ENCODE data around the gene TPSG1.
"Not testable (repeated sequence)": the region's sequence is repeated elsewhere in the genome, so short reads cannot be mapped to it uniquely, and the experiment has no call there.

TPSG1 gene

DNA sequence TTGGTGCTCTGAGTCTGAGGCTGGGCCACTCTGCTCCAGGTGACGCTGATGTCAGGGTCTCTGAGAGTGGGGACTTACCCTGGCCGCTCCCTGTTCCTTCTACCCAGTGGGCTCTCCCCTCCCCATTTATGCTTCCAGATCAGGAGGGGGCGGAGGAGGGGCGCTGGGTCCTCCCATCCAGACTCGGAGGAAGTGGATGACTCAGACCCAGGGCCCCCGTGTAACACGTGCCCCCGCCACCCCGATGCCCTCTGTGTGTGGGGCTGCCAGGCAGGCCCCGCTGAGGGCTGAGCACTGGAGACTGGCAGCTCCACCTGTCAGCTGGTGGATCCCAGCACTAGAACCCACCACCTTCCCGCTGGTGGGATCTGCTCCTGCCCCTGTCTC, 5.0 kb upstream of the TPSG1 start, which contains the start of gene TPSB2:
TSS of gene TPSB2 (minus strand) at position 101 of the 387 bp plus-strand sequence. CDS start 233 bp downstream, outside the sequence.
- not testable (repeated sequence) for DNase-seq

DNA sequence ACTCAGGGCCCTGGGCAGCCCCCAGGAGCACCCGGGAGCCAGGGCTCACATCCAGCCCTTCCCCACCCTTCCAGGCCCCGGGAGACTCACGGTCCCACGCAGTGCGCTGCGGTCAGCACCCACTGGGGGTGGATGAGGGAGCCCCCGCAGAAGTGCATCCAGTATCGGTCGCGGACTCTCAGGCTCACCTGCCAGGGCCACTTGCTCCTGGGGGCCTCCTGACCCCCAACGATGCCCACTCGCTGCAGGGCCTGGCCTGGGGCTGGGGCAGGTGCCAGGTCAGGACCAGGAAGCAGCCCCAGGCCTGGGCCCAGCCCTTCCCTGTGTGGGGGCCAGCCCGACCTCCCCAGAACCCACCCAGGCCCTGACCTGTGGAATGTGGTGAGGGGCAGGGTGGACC, 4.4 kb upstream of the TPSG1 start:
- DNase-seq = not testable (repeated sequence)

DNA sequence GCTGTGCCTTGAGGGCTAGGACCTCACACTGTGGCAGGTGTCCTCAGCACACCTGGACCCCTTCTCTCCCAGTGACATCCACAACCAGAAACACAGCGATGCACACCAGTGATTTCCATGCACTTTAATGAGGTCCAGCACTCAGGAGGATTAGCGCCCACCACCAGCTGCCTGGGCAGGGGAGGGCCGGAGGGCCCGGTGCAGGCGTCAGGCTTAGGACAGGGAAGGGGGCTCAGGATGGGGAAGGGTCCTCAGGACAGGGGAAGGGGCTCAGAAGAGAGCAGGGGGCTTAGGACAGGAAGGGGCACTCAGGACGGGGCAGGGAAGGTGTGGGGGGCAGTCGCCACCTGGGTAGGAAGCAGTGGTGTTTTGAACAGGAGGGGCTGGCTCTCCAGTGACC, 3.2 kb upstream of the TPSG1 start:
- not testable (repeated sequence) for DNase-seq

DNA sequence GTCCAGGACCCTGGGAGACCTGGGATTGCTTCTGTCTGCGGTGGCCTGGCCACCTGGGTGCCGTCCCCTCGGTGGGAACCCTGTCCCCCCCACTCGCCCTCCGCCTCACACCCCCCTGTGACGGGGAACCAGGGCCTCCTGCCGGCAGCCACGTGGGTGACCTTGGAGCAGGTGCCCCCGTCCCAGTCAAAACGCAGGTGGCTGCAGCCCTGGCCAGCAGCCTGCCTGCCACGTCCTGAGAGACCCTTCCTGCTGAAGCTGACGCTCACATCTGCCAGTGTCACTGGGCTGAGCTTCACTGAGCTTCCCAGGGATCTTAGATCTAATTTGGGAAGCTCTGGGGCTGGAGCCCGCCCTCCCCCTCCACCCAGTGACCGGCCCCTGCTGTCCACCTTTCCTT, 1.6 kb upstream of the TPSG1 start:
- not testable (repeated sequence) for DNase-seq

DNA sequence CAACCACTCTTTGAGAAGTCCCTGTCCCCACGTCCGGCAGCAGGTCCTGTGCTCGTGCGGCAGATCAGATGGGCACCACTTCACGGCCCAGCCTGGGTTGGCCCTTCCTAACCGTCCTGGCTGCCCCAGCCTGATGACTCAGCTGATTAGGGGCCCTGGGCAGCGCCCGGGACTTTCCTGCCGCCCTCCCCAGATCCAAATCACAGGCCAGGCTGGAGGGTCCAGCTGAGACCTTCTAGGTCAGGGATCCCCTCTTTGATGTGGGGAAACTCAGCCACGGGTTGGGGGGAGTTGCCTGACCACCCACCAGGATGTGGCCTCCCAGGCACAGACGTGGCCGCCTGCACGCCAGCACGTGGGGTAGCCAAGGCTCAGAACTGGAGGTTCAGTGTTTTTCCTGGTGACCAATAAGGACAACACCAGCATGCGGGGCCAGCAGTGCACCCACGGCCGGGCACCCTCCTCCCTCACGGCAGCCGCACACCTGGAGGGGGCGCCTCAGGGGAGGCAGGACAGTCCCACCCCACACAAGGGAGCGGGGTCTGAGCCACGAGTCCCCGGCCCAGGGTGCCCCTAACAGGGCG, 752 bp upstream of the TPSG1 start:
- DNase-seq = not testable (repeated sequence)

DNA sequence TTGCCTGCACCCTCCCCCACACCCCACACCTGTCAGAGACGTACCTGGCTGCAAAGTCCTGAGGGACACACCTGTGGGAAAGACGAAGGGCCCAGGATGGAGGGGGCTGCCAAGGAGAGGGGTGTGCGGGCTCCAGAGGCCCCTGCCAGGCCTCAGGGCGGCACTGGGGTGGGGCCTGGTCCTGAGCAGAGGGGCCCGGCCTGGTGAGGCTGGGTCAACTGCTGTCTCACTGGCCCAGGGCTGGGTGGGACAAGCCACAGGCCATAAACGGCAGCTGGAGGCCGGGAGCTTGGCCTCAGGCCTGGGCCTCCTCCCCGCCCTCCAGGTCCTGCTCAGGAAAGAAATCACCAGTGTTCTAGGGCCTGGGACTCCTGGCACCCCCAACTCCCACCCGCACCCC, 510 bp downstream of the TPSG1 start:
- no peak for DNase-seq

DNA sequence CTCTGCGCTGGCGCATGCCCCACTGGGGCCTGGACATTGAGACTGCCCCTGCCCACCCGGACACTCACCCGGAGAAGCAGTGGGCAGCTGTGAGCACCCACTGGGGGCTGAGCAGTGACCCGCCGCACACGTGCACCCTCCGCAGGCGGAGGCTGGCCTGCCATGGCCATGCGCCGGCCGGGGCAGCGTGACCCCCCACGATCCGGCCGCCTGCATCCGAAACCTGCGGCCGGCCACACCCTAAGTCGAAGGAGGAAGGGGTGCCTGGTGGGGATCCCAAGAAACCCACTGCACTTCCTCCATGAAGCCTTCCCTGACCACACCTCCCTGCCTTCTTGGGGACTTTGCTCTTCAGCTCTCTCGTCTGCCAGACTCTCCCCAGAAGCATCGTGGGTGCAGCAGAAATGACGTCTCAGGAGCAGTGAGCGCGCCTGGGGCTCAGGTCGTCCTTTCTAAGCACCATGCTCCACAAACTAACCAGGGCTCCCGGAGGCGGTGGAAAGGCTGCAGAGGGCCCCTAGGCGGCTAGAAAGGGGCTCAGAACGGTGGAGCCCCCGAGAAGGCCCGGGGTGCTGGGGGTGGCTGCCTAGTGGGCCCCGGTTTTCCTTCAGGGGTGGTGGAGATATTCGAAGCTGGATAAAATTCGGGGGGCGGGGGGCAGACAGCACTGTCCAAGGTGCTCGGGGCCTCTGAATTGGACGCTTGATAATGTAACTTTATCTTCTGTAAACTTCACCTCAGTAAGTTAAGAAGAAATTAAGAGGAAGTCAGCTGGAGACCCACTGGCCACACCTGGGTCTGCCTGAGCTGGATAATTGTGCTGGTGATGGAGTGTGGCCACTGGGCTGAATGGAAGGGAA, 1.5 kb downstream of the TPSG1 start:
- no peak for DNase-seq

DNA sequence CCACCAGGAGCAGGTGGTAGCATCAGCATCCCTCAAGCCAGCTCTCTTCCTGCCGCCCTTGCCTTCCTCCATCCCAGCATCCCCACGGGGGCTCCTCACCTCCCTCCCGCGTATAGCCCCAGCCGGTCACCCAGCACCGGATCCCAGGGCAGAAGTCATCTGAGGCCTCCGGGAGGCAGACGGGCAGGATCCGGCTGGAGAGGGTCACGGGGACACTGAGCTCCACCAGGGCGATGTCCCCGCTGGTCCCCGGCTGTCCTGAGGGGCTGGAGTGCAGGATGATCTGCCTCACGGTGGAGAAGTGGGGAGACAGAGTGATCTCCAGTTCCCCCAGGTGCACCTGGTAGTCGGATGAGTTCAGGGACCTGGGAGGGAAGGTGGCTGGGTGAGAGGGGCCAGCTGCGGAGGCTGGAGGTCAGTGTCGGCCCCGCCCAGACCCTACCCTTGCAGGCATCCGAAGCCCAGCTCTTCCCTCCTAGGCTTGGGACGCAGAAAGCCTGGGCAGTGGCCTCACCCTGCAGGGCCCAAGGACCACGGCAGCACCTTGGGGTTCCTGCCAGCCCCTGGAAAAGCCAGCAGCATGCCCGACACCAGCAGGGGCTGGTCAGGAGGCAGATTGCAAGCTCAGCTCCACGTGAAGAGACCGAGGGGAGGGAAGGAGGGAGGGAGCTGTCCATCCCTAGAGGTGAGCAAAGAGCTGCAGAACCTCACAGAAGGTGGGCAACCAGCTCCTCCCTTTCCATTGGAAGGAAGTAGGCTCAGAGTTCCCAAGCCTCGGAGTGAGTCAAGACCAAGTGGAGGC, 2.3 kb downstream of the TPSG1 start:
- no peak for DNase-seq

DNA sequence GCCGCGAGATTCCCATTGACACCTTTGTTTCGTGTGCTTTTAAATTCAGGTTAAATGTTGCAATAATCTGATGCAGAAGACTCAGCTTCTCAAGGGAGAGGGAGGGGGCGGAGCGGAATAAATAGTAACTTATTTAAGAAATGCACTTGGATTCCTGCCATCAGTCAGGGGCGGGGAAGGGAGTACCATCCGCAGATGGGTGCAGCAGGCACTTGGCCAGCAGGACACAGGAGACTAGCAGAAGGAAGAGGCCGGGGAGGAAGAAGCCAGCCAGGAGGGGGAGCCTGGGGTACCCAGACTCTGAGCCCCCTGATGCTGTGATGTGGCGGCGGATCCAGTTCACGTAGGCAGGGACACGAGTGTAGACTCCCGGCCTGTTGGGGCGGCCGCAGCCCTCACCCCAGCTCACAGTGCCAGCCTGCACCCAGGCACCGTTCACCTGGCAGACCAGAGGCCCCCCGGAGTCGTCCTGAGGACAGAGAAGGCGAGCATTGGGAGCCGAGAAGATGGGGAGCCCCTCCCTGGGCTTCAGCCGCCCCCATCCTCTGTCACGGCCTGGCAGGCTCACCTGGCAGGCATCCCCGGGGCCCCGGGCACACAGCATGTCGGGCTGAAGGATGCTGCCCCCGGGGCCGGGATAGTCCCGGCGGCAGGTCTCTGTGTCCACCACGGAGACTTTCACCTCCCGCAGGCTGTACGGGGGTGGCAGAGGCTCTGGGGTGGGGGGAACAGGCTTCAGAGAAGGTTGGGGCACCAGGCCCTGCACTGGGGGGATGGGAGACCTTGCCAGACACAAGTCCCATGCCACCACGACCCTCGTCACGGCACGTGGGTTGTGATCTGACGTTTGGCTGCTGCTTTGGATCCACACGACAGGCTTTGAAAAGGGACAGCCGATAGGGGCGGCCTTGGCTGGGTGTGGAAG, 3.2 kb downstream of the TPSG1 start:
- no peak for DNase-seq

DNA sequence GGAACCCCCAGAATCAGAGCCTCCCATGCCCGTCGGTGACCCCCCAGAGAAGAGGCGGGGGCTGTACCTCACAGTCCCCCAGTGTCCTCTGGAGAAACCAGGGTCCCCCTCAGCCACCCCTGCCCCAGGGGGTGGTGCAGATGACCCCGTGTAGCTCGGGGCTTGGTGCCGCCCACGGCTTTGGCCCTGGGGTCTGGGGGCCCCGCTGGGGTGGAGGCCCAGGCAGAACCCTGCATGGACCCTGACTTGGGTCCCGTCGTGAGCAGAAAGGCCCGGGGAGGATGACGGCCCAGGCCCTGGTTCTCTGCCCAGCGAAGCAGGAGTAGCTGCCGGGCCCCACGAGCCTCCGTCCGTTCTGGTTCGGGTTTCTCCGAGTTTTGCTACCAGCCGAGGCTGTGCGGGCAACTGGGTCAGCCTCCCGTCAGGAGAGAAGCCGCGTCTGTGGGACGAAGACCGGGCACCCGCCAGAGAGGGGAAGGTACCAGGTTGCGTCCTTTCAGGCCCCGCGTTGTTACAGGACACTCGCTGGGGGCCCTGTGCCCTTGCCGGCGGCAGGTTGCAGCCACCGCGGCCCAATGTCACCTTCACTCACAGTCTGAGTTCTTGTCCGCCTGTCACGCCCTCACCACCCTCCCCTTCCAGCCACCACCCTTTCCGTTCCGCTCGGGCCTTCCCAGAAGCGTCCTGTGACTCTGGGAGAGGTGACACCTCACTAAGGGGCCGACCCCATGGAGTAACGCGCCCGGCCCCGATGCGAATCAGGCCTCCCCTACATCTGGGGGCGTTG, 4.0 kb downstream of the TPSG1 start:
- DNase-seq = no peak

DNA sequence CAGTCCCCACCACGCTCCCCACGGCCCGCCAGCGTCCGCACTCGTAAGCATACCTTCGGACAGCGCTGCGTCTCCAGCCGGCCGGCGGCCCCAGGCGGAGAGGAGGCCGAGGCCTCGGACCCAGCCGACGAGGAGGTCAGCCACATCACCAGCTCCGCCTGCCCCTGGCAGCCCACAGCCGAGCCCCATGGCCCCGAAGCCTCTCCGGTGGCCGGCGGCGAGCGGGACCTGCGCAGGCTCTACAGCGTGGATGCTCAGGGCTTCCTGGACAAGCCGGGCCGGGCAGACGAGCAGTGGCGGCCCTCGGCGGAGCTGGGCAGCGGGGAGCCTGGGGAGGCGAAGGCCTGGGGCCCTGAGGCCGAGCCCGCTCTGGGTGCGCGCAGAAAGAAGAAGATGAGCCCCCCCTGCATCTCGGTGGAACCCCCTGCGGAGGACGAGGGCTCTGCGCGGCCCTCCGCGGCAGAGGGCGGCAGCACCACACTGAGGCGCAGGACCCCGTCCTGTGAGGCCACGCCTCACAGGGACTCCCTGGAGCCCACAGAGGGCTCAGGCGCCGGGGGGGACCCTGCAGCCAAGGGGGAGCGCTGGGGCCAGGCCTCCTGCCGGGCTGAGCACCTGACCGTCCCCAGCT, 4.9 kb downstream of the TPSG1 start:
- no peak for DNase-seq

DNA sequence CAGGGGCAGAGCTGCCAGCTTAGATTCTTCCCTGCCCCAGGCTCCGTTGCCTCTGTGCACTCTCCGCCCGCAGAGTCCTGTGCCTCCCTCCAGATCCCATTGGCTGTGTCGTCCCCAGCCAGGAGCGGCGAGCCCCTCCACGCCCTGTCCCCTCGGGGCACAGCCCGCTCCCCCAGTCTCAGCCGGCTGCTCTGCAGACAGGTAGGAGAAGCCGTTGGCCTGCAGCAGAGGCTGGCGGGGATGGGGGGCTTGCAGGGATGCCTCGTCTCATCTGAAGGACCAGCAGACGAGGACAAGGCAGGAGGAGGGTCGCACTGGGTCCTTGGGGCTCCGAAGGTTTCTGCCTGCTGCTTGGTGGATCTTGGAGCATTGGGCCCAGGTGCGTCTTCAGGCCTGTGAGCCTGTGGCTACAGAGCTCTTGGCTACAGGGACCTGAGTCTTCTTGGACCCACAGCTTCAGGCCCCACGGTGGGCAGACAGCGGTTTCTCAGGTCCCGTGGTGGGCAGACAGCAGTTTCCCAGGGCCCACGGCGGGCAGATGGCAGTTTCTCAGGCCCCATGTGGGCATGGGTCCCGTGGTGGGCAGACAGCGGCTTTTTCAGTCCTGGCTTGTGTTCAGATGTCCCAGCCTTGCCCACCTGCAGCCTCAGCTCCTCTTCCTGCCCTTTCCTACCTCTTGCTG, 6.0 kb downstream of the TPSG1 start:
- no peak for DNase-seq

DNA sequence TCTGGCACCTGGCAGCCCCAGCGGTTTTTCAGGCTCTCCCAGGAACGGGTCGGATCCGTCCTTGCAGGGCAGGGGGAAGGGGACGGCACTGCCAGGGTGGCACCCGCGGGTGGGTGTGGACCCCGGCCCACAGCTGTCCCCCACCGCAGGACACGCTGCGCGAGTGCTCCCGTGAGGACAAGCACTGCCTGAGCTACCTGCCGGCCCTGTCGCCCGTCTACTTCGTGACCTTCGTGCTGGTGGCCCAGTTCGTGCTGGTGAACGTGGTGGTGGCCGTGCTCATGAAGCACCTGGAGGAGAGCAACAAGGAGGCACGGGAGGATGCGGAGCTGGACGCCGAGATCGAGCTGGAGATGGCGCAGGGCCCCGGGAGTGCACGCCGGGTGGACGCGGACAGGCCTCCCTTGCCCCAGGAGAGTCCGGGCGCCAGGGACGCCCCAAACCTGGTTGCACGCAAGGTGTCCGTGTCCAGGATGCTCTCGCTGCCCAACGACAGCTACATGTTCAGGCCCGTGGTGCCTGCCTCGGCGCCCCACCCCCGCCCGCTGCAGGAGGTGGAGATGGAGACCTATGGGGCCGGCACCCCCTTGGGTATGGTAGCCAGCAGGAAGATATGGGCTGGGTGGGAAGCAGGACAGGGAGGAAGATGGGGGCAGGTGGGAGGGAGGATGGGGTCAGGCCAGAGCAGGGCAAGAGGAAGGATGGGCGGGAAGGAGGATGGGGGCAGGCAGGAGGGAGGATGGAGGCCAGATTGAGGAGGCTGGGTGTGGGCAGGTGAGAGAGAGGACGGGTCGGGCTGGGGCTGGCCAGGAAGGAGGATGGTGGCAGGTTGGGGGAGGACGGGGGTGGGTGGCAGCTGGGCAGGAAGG, 6.8 kb downstream of the TPSG1 start:
- no peak for DNase-seq

DNA sequence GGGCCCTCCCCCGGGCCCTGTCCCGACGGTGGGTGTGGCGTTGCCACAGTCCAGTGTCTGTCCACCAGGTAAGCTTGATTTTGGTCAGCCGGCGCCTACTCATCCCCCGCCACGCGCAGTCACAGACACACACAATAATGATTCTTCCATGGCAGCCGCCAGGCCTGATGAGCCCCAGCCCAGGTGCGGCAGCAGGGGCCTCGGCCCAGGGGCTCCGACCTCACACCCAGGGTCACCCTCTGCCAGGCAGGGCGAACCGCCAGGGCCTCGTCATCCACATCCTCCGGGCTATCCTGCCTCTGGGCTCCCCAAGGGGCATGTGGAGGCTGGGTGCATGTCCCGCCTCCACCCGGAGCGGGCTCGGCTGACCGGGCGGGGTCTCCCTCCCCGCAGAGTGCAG, 7.5 kb downstream of the TPSG1 start:
- DNase-seq = no peak

DNA sequence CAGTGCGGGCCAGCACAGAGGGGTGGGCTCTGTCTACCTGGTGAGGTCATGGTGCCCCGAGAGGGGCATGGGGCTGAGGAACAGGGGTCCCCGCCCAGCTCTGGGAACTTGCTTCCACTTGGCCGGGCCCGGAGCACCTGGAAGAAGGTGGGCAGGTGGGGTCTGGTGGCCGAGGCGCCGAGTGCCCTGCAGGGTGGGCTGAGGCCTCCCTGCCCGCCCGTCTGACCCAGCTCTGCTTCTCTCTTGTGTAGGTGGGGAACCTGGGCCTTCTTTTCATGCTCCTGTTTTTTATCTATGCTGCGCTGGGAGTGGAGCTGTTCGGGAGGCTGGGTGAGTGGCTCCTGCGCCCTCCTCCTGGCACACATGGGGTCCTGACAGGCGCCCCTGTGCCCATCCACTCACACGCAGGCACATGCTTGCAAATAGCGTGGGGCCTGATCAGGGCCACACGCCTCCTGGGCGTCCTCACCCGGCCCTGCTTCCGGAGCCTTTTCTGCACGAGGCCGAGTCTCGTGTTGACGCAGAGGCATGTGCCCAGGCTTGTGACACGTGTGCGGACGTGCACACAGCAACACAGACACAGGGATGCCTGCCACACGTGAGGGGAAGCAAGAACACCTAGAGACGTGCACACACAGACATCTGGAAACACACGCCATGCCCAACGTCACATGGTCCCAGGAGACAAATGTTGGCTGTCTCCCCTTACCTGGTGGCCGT, 8.2 kb downstream of the TPSG1 start:
- DNase-seq = no peak

DNA sequence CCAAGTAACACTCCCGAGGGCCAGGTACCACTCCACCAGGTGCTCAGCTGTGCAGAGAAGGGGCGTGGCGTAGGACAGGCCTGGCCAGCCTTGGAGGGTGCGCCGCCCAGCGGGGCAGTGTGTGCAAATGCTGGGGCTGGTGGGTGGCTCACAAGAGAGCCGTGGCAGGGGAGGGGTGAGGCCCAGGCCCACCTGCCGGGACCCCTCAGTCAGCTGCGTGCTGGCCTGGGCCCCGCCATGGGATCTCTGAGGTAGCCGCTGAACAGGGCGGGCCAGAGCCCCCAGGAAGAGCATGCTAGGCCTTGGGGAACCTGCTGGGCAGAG, 8.8 kb downstream of the TPSG1 start:
- DNase-seq = no peak

DNA sequence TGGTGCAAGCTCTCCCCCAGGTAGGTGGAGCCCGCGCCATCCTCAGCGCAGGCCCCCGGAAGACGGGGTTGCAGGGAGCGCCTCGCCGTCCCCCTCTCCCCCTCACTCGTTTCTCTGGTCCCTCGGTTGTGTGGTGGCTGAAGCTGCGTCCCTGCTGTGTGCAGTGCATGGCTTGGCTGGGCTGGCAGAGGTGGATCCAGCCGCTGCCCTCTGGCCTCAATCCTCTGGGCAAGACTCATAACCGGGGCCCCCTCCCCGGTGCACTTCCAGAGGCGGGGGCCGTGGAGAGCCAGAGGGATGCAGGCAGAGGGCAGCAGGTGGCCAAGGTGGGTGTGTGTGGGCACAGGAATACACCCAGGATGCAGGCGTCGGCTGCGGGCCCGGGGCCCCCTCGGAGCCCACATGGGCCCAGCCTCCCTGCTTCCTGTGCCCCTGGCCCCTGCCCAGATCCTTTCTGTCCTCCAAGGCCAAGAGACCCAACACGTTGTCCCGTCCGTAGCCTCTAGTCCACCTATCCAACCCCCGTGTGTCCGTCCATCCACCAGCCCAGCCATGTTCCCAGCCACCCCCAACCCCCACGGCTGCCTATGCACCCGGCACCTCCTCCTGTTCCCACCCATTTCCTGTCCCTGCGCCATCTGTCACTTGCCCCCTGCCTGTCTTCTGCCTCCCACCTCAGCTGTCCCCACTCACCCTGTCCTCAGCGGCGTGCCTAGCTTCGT, 9.3 kb downstream of the TPSG1 start:
- DNase-seq = no peak

DNA sequence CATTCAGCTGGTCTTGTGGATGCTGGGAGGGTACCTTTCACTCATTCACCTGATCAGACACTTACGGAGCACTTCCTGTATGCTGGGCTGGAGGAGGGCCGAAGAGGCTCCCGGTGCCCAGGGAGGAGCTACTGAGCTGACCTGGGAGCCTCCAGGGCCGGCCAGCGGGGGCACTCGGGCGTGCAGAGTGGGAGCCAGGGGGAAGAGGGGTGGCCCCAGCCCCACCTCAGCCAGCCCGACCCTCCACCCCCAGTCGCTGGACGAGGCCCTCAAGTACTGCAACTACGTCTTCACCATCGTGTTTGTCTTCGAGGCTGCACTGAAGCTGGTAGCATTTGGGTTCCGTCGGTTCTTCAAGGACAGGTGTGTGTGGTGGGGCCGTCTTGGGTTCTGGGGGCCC, 10.3 kb downstream of the TPSG1 start:
- no peak for DNase-seq

All from CD4-positive, alpha-beta T cell treated with Interleukin-10 for 1 hour (primary cell).